Measurements from ENCODE around the gene NOL4L. TPM values are rescaled to one million over a fixed set of nuclear protein-coding genes. Genes with fewer than 3 reads are reported as not detected.

The NOL4L gene
- total and polyA plus RNA-seq, 11 donors: 2.6 to 15.0 (median 6.7) TPM

GRCh38 chr20:32619586-32619985, 34.5 kb upstream of the NOL4L start:
- no peaks in the 10 kb centered on the region for H3K4me1 ChIP-seq
- H3K9me3 ChIP-seq: no peaks in the 10 kb centered on the region
- DNase-seq (no peak), ATAC-seq (no peak)
- intact Hi-C loops (cut with DNase I): no loop called here
- peaks cover 0 to 11% (median 0%) of the 10 kb centered on the region in 9 donors for H3K27me3 ChIP-seq
- H3K27ac ChIP-seq: no peak overlapping the region
- TF ChIP-seq CTCF (IDR thresholded peaks at IDR 0.05): no peak
- TF ChIP-seq POLR2A (IDR thresholded peaks at IDR 0.05): no peak
- H3K4me3 ChIP-seq: no peak overlapping the region
- WGBS, 4 donors: 32 to 50% (median 43%) methylated on average over 8 of the region's 8 CpGs
- H3K36me3 ChIP-seq: no peaks in the 10 kb centered on the region

DNA sequence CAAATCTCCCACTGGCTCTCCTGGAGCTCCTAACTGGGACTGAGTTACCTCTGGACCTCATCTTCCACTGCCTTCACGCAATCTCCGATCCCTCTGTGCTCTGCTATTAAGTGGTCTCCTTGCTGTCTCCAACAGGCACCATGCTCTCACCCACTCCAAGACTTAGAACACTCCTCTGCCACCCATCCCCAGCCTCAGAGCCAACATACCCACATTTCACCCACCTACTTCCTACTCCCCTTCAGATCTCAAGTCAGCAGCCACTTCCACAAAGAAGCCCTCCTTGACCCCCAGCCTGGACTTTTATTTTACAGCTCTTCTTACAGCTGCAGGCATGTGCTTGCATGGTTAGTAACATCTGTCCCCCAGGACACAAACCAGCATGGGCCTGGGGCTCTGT, 29.6 kb upstream of the NOL4L start:
- no peaks in the 10 kb centered on the region for H3K36me3 ChIP-seq
- H3K27ac ChIP-seq: no peak overlapping the region
- peaks cover 0 to 14% (median 0%) of the 10 kb centered on the region in 9 donors for H3K27me3 ChIP-seq
- intact Hi-C loops (cut with DNase I): no loop called here
- DNase-seq (no peak), ATAC-seq (no peak)
- TF ChIP-seq POLR2A (IDR thresholded peaks at IDR 0.05) (no peak), CTCF (IDR thresholded peaks at IDR 0.05) (no peak)
- H3K9me3 ChIP-seq: no peaks in the 10 kb centered on the region
- H3K4me1 ChIP-seq: no peaks in the 10 kb centered on the region
- WGBS, 4 donors: 90 to 96% (median 93%) methylated on average over 2 of the region's 2 CpGs
- no peak overlapping the region for H3K4me3 ChIP-seq

DNA sequence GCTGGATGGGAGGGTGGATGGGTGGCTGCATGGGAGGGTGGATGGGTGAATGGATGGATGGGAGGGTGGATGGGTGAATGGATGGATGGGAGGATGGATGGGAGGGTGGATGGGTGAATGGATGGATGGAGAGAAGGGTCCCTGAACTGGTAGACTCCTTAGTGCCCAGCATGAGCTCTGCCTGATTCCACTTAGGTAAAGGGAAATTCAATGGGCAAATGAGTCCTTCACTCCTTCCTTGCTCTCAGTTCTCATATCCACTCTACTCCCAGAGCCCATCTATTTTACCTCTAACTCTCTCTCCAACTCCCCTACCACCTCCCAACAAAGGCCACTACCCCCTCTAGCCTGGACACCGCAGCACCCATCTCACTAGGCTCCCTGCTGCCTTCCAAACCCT, 29.2 kb upstream of the NOL4L start:
- intact Hi-C loops (cut with DNase I): no loop called here
- peaks cover 0 to 14% (median 0%) of the 10 kb centered on the region in 9 donors for H3K27me3 ChIP-seq
- 90 to 95% (median 95%) methylated on average over 1 of the region's 1 CpG for WGBS, 4 donors
- H3K36me3 ChIP-seq: no peaks in the 10 kb centered on the region
- H3K4me1 ChIP-seq: no peaks in the 10 kb centered on the region
- H3K9me3 ChIP-seq: no peaks in the 10 kb centered on the region
- ATAC-seq (no peak), DNase-seq (no peak)
- H3K27ac ChIP-seq: no peak overlapping the region
- TF ChIP-seq CTCF (IDR thresholded peaks at IDR 0.05): no peak
- TF ChIP-seq POLR2A (IDR thresholded peaks at IDR 0.05): no peak
- no peak overlapping the region for H3K4me3 ChIP-seq

- H3K4me1 ChIP-seq: no peaks in the 10 kb centered on the region
- peaks cover 0 to 6% (median 0%) of the 10 kb centered on the region in 9 donors for H3K27me3 ChIP-seq
- H3K4me3 ChIP-seq: no peak overlapping the region
- no peak for TF ChIP-seq POLR2A (IDR thresholded peaks at IDR 0.05)
- no peak for TF ChIP-seq CTCF (IDR thresholded peaks at IDR 0.05)
- no peak for ATAC-seq
- 85 to 92% (median 91%) methylated on average over 3 of the region's 3 CpGs for WGBS, 4 donors
- no peaks in the 10 kb centered on the region for H3K9me3 ChIP-seq
- DNase-seq: no peak
- intact Hi-C loops (cut with DNase I): no loop called here
- no peak overlapping the region for H3K27ac ChIP-seq
- no peaks in the 10 kb centered on the region for H3K36me3 ChIP-seq
Observed at GRCh38 chr20:32613192-32614053, 28.3 kb upstream of the NOL4L start.
